Superior temporal gyrus (tissue), 1 donor: ENCODE measurements around the gene GDPD1.
"Not testable (repeated sequence)": the region's sequence is repeated elsewhere in the genome, so short reads cannot be mapped to it uniquely, and the experiment has no call there.

Experiments
- DNase-seq: peaks from one replicate; pipeline ENCODE4 v3.0.0-alpha.2; 2016; ENCODE audit errors: extremely low spot score

Gene GDPD1

DNA sequence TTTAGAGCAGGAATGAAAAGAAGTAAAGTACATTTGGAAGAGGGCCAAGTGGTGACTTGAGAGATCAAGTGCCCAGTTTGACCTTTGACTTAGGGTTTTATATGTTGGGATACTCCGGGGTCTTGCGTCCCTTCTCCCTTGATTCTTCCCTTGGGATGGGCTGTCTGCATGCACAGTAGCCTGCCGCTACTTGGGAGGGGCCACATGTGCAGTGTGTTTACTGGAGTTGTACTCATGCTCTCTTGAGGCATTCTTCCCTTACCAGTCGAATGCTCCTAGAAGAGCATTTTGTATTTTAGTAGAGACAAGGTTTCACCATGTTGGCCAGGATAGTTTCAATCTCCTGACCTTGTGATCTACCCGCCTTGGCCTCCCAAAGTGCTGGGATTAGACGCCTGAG is 23.8 kb downstream of the GDPD1 start:
- no peak for DNase-seq

DNA sequence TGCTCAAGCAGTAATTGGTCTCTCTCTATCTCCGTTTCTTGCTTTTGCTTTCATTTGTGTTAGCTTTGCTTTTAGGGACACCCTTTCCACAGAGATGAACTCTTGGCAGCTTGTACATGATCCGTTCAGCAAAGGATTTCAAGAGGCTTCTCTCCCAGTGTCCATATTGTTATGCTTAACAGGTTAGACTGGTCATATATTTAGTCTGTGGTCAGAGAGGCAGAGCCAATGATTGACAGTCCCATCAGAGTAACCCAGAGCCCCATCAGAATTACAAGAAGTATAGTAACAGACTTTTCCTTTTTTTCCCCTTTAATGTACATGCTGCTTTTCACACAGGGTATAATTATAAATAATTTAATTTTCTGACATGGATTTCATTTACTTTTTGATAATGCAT is 34.4 kb downstream of the GDPD1 start:
- no peak for DNase-seq

GRCh38 chr17:59257101-59257500 is 36.8 kb downstream of the GDPD1 start:
- DNase-seq: no peak

GRCh38 chr17:59260722-59261121 is 40.4 kb downstream of the GDPD1 start:
- DNase-seq: no peak

DNA sequence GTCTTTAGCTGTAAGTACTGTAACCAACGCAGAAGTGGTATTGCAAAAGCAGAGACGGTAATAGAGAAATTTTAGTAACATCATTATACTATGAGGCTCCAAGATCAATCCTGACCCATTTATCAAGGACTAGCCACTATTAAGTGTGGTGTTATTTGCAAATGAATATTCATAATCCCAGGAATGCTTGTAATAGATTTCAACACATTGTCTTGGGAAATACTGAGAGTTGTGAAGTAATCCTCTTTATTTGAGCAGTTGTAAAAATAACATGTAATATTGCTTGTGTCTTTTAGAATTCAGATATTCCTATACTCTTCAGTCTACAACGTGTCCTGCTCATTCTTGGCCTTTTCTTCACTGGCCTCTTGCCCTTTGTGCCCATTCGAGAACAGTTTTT is 46.4 kb downstream of the GDPD1 start:
- DNase-seq: no peak

- no peak for DNase-seq
Measured at GRCh38 chr17:59267776-59268175, 47.5 kb downstream of the GDPD1 start.

DNA sequence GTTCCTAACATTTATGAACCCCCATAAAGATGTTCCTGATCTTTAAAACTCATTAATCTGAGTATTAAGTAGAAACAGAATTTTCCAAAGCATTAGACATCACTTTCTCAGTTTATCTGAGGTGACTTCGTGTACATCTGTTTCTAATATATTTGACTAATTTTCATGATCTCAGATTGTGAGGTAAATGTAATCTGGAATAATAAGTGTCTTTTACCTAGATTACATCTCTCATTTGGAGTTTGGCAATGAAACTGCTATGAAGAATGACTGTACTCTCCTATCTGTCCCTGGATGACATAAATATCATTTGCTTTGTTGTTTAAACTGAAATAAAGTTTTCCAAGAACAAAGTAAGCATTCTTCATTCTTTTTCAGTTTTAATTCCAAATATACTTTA is 55.3 kb downstream of the GDPD1 start:
- DNase-seq: no peak

DNA sequence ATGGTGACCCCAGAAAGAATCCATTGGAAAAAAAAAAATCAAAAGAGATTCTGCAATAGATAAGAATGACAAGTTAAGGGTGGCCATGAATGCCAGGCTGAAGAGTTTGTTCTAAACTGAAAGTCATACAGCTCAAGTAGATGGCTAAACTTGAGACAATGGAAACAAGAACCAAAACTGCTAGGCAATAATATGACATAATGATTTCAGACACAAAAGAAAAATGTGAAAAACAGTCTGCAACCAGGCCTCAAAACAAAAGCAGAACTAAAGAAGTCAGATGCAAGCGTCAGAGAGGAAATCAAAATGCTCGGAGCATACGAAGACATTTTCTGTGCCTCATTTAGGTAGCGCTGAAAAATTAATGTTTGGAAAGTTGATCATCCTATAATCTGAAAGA is 56.7 kb downstream of the GDPD1 start:
- no peak for DNase-seq

DNA sequence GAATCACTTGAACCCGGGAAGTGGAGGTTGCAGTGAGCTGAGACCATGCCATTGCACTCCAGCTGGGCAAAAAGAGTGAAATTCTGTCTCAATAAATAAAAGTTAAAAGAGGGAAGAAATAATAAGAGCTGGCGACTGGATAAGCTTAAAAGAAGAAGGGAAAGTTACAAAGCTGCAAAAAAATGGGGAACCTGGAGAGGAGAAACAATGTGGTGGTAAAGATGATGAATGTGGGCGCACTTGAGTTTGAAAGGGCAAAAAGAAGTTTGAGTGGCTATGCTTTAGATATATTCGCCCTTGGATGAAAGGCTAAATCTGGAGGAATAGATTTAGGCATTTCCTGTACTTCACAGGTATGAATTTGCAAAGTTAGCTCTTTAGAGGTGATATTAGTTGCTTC is 58.1 kb downstream of the GDPD1 start:
- DNase-seq: no peak

- DNase-seq: no peak
Measured at GRCh38 chr17:59284317-59284716, 64.0 kb downstream of the GDPD1 start.

DNA sequence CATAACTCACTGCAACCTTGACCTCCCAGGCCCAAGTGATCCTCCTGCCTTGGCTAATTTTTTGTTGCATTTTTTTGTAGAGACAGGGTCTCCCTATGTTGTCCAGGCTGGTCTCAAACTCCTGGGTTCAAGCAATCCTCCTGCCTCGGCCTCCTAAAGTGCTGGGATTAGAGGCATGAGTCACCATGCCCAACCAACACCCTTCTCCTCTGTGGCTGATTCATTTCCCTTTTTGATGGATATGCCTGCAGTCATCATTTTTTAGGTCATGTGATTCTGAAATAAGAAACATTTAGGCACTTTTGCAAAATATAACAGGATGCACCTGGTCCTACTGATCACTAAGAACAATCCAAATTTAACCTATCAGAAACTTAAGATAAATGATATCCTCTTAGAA is 67.1 kb downstream of the GDPD1 start:
- DNase-seq: no peak

DNA sequence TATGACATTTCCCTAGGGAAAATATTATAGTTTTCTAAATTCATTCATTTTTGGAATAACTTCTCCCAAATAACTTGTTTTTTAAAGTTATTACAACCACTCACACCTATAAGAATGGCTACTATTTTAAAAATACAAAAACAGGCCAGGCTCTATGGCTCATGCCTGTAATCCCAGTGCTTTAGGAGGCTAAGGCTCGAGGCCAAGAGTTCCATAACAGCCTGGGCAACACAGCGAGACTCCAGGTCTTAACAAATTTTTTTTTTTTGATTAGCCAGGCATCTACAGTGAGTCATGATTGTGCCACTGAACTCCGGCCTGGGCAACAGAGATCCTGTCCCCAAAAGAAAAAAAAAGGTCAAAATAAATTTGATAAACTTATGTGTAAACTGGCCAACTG is 67.6 kb downstream of the GDPD1 start:
- no peak for DNase-seq

DNA sequence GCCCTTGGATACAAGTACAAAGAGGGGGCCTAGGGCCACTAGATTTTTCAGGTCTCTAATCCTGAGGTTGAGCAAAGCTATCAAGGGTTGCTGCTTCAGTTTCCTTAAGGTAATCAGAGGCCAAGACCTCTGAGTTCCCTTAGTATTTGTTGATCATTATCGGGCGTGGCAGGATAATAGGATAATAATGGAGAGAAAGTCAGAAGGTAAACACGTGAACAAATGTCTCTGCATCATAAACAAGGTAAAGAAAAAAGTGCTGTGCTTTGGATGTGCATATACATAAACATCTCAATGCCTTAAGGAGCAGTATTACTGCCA is 69.6 kb downstream of the GDPD1 start:
- DNase-seq: no peak

DNA sequence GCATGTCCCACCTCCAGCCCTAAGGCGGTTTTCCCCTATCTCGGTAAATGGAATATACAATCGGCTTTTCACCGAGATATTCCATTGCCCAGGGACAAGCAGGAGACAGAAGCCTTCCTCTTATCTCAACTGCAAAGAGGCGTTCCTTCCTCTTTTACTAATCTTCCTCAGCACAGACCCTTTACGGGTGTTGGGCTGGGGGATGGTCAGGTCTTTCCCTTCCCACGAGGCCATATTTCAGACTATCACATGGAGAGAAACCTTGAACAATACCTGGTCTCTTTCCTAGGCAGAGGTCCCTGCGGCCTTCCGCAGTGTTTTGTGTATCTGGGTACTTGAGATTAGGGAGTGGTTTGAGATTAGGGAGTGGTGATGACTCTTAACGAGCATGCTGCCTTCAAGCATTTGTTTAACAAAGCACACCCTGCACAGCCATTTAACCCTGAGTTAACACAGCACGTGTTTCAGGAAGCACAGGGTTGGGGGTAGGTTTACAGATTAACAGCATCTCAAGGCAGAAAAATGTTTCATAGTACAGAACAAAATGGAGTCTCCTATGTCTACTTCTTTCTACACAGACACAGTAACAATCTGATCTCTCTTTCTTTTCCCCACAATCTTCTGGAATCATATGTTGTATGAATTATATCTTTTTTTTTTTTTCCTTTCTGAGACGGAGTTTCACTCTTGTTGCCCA is 70.1 kb downstream of the GDPD1 start:
- DNase-seq: not testable (repeated sequence)

DNA sequence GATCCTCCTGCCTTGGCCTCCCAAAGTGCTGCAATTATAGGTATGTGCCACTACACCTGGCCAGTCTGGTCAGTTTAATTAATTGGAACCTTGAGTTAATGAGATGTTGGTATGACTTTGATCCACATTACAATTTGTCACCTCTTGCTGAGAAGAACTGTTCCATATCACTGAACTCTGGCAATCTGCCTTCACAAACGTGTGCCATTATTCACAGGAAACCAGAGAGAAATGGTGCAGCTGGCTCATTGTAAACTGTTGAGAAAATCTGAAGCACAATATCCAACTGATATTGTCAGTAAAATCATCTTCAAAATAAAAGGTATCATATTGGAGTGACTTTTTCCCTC is 71.8 kb downstream of the GDPD1 start:
- DNase-seq: no peak

GRCh38 chr17:59296190-59296589 is 75.9 kb downstream of the GDPD1 start:
- DNase-seq: no peak

DNA sequence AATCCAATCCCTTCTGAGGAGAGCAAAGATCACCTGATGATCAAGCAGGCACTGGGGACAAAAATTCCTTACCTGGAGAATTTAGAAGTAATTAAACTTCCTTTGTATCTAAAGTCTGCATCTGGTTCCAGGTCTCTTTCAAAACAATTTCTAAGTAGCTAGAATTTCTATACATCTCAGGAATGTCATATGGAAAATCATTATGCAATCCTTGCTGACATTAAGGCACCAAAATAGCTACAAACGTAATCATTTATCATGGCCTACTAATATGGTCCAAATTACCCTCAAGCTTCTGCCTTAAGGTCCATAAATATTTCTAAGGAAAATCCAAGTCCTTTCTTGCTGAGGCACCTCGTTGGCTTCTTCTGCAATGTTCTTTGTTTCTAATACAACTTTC is 78.2 kb downstream of the GDPD1 start:
- no peak for DNase-seq

DNA sequence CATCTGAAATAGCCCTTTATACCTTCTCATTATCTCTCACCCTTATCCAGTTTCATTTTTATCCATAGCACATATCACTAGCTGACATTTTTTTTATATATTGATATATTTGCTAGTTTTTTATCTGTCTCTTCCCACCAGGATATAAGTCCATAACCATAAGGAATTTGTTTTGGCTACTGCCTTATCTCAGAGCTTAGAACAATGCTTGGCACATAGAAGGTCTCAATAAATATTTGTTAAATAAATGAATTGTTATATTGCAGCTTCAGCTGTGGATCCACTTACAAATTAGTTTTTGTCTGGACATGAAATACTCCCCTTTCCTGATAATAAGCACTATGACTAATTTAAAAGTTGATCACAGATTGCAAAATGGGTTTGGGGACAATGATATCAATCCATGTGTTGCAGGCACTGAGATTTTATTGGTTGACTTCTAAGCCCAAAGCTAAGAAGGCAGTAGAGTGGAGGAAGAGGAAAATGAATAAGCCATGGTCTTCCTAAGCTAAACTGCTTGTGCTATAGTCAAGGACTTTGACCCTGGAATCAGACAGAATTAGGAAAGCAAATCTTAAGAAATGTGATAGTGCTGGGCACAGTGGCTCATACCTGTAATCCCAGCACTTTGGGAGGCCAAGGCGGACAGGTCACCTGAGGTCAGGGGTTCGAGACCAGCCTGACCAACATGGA is 79.2 kb downstream of the GDPD1 start:
- no peak for DNase-seq

DNA sequence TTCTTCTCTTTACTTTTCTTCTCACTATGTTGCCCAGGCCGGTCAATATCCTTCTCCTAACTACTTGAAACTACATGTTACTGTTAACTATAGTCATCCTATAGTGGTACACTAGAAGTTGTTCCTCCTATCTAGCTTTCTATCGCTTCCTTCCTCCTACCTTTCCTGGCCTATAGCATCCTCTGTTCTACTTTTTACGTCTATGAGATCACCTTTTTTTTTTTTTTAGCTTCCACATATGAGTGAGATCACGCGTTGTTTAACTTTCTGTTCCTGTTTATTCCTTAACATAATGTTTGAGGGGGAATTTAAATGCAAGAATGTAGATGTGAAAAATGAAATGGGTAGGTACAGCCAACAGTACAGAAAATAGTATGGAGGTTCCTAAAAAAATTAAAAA is 80.6 kb downstream of the GDPD1 start:
- no peak for DNase-seq

GRCh38 chr17:59304811-59305210 is 84.5 kb downstream of the GDPD1 start:
- no peak for DNase-seq

DNA sequence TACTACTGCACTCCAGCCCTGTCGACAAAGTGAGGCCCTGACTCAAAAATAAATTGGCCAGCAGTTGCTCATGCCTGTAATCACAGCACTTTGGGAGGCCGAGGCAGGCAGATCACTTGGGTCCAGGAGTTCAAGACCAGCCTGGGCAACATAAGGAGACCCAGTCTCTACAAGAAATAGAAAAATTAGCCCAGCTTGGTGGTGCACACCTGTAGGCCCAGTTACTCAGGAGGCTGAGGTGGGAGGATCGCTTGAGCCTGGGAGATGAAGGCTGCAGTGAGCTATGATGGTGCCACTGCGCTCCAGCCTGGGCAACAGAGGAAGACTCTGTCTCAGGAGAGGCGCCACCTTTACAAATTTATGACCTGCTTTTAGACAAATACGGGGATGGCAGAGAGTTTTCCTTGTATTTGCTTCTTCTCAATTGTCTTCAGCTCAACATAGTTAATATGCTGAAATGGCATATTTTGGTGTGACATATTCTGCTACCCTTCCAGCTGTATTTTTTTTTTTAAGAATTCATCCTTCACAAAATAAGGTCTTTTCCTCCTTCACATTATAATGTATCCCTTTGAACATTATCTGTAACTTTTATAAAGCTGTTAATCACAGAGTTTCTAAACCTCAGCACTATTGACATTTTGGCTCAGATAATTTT is 90.1 kb downstream of the GDPD1 start:
- no peak for DNase-seq

- DNase-seq: peak; percentile 95
Measured at GRCh38 chr17:59311051-59311468, 90.7 kb downstream of the GDPD1 start.

GRCh38 chr17:59311521-59311920 is 91.2 kb downstream of the GDPD1 start:
- DNase-seq: not testable (repeated sequence)
